NCI-H345 (cell line): ENCODE data around the gene FXR1.
"Not testable (repeated sequence)": the region's sequence is repeated elsewhere in the genome, so short reads cannot be mapped to it uniquely, and the experiment has no call there.

Experiments used
- DNase-seq: peaks from one replicate; lab custom pipeline; 2025; lab: John Stamatoyannopoulos, UW

The FXR1 gene

DNA sequence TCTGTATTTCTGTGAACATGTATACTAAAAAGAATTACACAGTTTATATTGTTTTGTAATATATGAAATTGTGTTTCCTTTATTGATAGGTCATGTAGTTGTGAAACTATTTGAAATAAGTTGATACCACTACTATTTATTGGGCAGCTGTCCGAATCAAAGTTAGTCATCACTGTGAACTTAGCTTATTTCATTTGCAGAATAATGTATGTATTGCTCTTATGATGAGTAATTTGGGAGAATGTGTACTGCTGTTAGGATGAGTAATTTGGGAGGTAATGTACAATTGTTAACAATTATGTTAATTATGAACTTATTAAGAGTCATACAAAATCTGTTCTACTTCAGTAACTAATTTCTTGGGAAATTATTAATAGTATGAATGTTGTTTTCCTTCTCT is 22.2 kb downstream of the FXR1 start:
- no peak for DNase-seq

DNA sequence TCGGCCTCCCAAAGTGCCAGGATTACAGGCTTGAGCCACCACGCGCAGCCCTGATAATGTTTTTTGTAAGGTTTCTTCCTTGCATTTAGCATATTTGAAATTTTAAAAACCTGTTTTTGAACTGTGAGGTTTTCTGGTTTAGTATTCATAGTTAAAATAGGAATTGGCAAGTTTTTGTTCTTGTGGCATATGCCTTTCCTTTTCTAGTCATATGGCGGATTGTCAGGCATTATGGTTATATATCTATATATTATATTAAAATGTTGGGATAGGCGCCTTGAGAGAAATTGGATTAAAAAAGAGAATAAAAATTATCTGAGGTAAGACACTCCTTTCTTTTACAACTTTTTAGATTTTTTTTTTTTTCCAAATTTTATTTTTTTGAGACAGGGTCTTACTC is 28.4 kb downstream of the FXR1 start:
- DNase-seq, result no peak

DNA sequence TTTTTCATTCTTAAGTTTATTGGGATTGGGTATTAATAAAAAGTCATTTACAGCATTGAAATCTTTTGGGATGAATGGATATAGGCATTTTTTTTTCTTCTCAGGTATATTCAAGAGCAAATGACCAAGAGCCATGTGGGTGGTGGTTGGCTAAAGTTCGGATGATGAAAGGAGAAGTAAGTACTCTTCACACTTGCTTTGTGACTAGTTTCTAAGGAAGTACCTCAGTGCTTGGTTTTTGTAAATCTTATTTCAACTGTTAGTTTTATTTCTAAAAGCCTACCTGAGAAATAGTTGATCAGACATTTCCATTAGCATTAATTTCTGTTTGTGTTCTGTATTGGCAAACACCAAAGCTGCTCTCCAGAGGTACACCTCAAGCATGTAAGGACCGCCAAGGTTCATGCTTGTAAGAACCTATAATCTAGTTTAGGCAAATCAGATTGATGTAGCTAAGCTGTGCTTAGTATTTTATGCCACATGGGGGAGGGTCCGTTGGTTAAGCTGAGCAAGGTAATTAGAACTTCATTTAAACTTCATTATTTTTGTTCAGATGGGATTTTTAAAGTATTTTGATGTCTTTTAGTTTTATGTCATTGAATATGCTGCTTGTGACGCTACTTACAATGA is 35.4 kb downstream of the FXR1 start:
- no peak for DNase-seq

- DNase-seq, result no peak
Measured at GRCh38 chr3:180959691-180960090, 47.2 kb downstream of the FXR1 start.

DNA sequence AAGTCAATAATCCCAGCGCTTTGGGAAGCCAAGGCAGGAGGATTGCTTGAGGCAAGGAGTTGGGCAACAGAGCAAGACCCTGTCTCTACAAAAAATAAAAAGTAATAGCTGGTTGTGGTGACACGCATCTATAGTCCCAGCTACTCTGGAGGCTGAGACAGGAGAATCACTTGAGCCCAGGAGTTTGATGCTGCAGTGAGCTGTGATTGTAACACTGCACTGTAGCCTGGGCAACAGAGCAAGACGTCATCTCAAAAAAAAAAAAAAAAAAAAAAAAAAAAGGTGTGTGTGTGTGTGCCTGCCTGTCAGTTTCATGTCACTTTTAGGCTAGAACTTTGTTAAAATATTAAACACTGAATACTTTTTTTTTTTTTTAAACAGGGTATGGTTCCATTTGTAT is 48.6 kb downstream of the FXR1 start:
- no peak for DNase-seq

GRCh38 chr3:180961552-180961951 is 49.1 kb downstream of the FXR1 start:
- DNase-seq, result no peak

DNA sequence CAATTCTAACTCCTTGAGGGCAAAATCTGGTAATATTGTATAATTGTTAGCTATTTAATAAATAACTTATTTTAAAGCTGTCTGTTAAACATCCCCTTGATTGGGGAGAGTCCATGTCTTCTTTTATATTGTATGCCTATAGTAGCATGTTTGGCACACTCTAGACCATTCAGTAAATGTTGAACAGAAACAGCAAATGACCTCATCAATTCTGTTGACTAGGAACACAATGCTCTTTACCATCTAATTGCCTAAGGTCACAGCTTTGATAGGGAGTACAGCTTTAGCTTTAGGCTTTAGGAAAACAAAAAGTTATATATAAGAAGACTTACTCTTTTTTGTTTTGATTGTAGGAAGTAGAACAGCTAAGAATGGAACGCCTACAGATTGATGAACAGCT is 50.1 kb downstream of the FXR1 start:
- no peak for DNase-seq

GRCh38 chr3:180970931-180971330 is 58.5 kb downstream of the FXR1 start:
- no peak for DNase-seq

DNA sequence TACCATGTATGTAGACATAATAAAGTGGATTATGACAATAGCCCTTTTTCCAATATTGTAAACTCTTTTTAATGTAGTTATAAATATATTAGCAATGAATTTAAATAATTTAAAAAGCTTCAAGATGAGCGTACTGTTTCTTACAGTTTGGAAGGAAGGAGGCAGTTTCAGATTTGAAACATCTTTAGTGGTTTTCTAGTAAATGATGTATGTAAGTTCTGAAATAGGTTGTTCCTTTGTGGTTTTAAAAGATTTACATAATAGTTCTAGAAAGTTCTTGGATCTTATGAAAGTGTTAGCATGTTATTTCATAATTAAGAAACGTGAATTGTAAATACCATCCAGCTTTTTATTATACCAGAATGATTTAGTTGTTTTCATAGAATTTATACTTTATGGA is 61.1 kb downstream of the FXR1 start:
- DNase-seq, result no peak

DNA sequence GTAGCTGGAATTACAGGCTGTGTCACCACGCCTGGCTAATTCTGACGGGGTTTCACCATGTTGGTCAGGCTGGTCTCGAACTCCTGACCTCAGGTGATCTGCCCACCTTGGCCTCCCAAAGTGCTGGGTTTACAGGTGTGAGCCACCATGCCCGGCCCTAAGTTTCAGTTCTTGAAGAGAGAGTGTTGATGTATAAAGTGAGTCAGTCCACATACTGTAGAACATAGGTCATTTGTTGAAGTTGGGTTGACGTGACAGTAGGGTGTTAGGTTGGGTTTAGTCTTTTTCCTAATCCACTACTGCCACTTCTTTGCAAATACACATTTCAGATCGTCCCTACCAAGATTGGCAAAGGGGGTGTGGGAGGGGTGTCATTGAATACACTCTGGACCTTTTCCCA is 61.8 kb downstream of the FXR1 start:
- DNase-seq, result no peak

DNA sequence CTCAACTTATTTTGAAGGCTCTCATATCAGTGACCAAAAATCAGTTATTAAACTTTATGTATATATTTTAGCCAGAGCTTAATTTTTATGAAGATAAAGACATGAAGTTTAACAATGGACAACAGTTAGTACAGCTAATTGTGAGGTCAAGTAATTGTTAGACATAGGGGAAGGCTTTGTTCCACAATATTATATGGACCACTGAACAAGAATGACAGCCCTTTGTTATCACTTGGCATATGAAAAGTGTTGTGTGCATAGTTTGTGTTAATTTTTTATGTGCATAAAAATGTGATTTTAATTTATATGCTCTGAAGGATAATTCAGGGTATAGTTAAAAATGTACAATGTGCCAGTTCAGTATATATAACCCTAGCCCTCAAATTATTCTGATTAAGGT is 65.0 kb downstream of the FXR1 start:
- no peak for DNase-seq

GRCh38 chr3:180979961-180980360 is 67.5 kb downstream of the FXR1 start:
- no peak for DNase-seq

DNA sequence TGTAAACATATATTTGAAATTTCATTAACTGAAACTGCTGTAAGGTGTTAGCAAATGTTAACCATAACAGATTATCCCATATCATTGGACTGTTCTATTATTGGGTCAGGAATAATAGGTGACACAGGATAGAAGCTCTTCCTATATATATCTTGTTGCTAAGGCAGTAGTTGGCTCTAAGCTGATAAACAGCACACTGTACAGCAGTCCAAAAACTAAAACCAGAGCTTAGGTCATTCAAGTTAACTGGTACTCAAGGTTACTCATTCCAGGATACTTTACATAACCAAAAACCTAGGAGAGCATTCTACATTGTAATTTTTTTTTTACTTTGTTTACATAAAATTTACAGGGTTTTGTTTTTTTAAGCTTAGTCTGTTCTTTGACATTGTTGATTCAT is 68.1 kb downstream of the FXR1 start:
- no peak for DNase-seq

DNA sequence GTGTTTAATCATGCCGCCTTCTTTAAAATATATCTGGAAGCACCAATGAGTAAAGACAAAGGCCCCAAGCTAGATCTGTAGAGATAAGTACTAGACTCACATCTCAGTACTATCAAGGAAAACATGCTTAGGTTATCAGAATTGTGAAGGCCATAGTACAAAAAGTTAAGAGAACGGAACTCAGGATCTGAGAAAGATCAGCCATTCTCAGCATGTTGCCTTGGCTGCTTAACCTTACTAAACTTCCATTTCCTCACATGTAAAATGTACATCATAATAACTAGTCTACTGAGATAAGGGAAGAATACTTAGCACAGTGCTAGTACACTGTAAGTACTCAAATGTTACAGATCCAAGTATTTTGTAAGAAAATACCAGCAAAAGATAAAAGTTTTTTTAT is 69.4 kb downstream of the FXR1 start:
- DNase-seq, result no peak

GRCh38 chr3:180983136-180983535 is 70.7 kb downstream of the FXR1 start:
- DNase-seq, result no peak

DNA sequence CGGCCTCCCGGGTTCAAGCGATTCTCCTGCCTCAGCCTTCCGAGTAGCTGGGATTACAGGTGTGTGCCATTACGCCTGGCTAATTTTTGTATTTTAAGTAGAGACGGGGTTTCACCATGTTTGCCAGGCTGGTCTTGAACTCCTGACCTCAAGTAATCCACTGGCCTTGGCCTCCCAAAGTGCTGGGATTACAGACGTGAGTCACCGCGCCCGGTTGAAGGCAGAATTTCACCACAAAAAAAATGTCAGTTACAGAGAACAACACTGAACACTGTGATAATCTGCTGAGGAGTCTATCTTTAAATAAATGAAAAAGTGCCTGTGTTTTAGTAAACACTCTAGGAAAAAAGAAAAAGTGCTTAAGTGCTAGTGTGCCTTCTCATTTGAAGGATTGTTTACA is 73.9 kb downstream of the FXR1 start:
- DNase-seq, result not testable (repeated sequence)

DNA sequence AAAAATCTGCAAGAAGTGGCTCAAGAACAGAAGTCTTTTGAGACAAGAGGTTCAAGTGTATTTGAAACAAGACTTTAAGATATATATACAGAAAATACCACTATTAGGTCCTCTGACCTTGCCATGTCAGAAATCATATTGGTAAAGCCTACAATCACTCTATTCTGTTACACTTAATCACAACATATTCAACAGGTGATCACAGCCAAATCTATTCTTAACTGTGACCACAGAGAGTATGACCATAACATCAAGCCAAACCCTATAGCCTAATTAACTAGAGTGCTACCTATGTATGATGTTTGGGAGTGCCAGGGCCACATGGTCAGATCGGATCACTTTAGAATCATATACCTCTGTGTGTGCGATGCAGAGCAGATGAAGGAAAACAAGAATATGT is 74.9 kb downstream of the FXR1 start:
- DNase-seq, result no peak

GRCh38 chr3:180989291-180990163 is 77.1 kb downstream of the FXR1 start, which contains the start of gene DNAJC19:
Gene DNAJC19 (minus strand): TSS chr3:180989736. CDS start chr3:180989602, 134 bp downstream.
- DNase-seq, result peak; percentile 99

- no peak for DNase-seq
Measured at GRCh38 chr3:180990505-180990904, 78.0 kb downstream of the FXR1 start.

GRCh38 chr3:180996415-180996932 is 84.0 kb downstream of the FXR1 start:
- no peak for DNase-seq

GRCh38 chr3:181002331-181002730 is 89.9 kb downstream of the FXR1 start:
- not testable (repeated sequence) for DNase-seq

DNA sequence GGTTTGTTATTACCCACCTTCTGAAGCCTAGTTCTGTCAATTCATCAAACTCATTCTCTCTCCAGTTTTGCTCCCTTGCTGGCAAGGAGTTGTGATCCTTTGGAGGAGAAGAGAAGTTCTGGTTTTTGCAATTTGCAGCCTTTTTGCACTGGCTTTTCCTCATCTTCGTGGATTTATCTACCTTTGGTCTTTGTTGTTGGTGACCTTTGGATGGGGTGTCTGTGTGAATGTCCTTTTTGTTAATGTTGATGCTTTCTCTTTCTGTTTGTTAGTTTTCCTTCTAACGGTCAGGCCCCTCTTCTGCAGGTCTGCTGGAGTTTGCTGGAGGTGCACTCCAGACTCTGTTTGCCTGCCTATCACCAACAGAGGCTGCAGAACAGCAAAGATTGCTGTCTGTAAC is 91.0 kb downstream of the FXR1 start:
- not testable (repeated sequence) for DNase-seq

- DNase-seq, result no peak
Measured at GRCh38 chr3:181006541-181006940, 94.1 kb downstream of the FXR1 start.
